Endothelial cell of umbilical vein (primary cell): Measurements from ENCODE around the gene PLXNA1. TPM values are rescaled to one million over a fixed set of nuclear protein-coding genes. Genes with fewer than 3 reads are reported as not detected.

ENCODE experiments used
- BruUV-seq: library from RNA; stranded (reverse); fragments of 400-500 nt; replicated peaks from 2 replicates; lab custom pipeline; 2021; lab: Mats Ljungman, UMichigan
- CTCF ChIA-PET: fragments of 300-600, 350-600 bp; sonication (Branson Sonifier 250); formaldehyde crosslinking; loops from one replicate; lab custom pipeline; 2021; ENCODE audit warnings: antibody characterized with exemption, inconsistent platforms; lab: Charles Lee
- POLR2A ChIA-PET: fragments of 300-600, 350-600 bp; sonication (Branson Sonifier 250); formaldehyde crosslinking; loops from one replicate; lab custom pipeline; 2021; ENCODE audit warnings: antibody characterized with exemption, inconsistent platforms; lab: Charles Lee
- DNase-seq: peaks from one replicate; pipeline ENCODE4 v3.0.0-alpha.2; 2011; ENCODE audit warnings: low read depth, low spot score
- FAIRE-seq: peaks from 2 replicates; lab custom pipeline; 2011; peaks lifted over from hg19 to GRCh38; lab: Jason Lieb, UNC
- H2AFZ ChIP-seq: 2 replicates; pipeline ENCODE4 v1.6.0; 2012; ENCODE audit warnings: low read depth, low read length, control low read depth, inconsistent platforms
- H3K27ac ChIP-seq: 2 replicates; pipeline ENCODE4 v1.5.1; 2011; ENCODE audit warnings: low read depth, mild to moderate bottlenecking, control low read depth, low read length, moderate library complexity; ENCODE audit not compliant: insufficient read depth
- H3K27me3 ChIP-seq, 2 experiments: 2 replicates each; pipeline versions ENCODE4 v1.6.0 to v1.6.1; 2011; ENCODE audit warnings: low read length in 2 of 2, mixed read lengths in 1 of 2; ENCODE audit not compliant: control insufficient read depth in 2 of 2, insufficient read depth in 2 of 2
- H3K36me3 ChIP-seq, 2 experiments: 2 replicates in 1 of 2; 3 replicates in 1 of 2; pipeline ENCODE4 v1.5.1; 2011; ENCODE audit warnings: low read length in 2 of 2, mild to moderate bottlenecking in 1 of 2, moderate library complexity in 1 of 2; ENCODE audit not compliant: control insufficient read depth in 2 of 2, insufficient read depth in 2 of 2; ENCODE audit errors: extremely low read depth in 1 of 2
- H3K4me1 ChIP-seq: 3 replicates; pipeline ENCODE4 v1.5.1; 2011; ENCODE audit warnings: mild to moderate bottlenecking, low read length; ENCODE audit not compliant: control insufficient read depth, insufficient read depth; ENCODE audit errors: extremely low read depth
- H3K4me2 ChIP-seq: 2 replicates; pipeline ENCODE4 v1.6.1; 2011; ENCODE audit warnings: low read length, control low read depth, mixed read lengths; ENCODE audit not compliant: insufficient read depth
- H3K4me3 ChIP-seq, 3 experiments: fragments of 200-600 bp in 1 of 3; sonication (generic), shearing (Covaris generic) in 1 of 3; replicated peaks in 1 of 3; 2 replicates each; pipeline ENCODE4 v1.5.1; 2011 to 2016; ENCODE audit warnings: control low read depth in 3 of 3, low read length in 3 of 3, mild to moderate bottlenecking in 2 of 3, inconsistent platforms in 1 of 3, low read depth in 1 of 3, moderate library complexity in 1 of 3; ENCODE audit not compliant: insufficient read depth in 1 of 3
- H3K79me2 ChIP-seq: 2 replicates; pipeline ENCODE4 v1.6.0; 2012; ENCODE audit warnings: low read length, inconsistent platforms; ENCODE audit not compliant: control insufficient read depth, insufficient read depth
- H3K9ac ChIP-seq: replicated peaks from 2 replicates; pipeline ENCODE3; 2011; ENCODE audit warnings: low read length, control low read depth; ENCODE audit not compliant: insufficient read depth; ENCODE audit errors: extremely low read depth
- H3K9me1 ChIP-seq: replicated peaks from 3 replicates; pipeline ENCODE4 v1.6.0; 2011; ENCODE audit warnings: mild to moderate bottlenecking, low read length; ENCODE audit not compliant: control insufficient read depth, insufficient read depth; ENCODE audit errors: extremely low read depth
- H3K9me3 ChIP-seq: replicated peaks from 2 replicates; pipeline ENCODE4 v1.5.1; 2012; ENCODE audit warnings: low read length, inconsistent platforms; ENCODE audit not compliant: control insufficient read depth, insufficient read depth
- H4K20me1 ChIP-seq: replicated peaks from 2 replicates; pipeline ENCODE3; 2011; ENCODE audit warnings: mild to moderate bottlenecking, low read length; ENCODE audit not compliant: control insufficient read depth, insufficient read depth; ENCODE audit errors: extremely low read depth
- EZH2 ChIP-seq: IDR thresholded peaks from 2 replicates; pipeline ENCODE4 v1.6.1; 2012; ENCODE audit warnings: borderline replicate concordance, low read depth, mild to moderate bottlenecking, moderate library complexity, low read length, inconsistent platforms; ENCODE audit not compliant: severe bottlenecking
- FOS ChIP-seq: IDR thresholded peaks from 2 replicates; pipeline ENCODE4 v1.6.1; 2011; ENCODE audit warnings: mild to moderate bottlenecking, low read length, moderate library complexity, borderline replicate concordance; ENCODE audit not compliant: insufficient read depth
- GATA2 ChIP-seq: IDR thresholded peaks from 2 replicates; pipeline ENCODE4 v1.7.0; 2011; ENCODE audit warnings: low read depth, mild to moderate bottlenecking, moderate library complexity, mixed read lengths, low read length; ENCODE audit not compliant: insufficient read length, insufficient read depth
- JUN ChIP-seq: IDR thresholded peaks from 2 replicates; pipeline ENCODE4 v1.6.1; 2011; ENCODE audit warnings: borderline replicate concordance, low read depth; ENCODE audit not compliant: insufficient read length, insufficient read depth
- MAX ChIP-seq: IDR thresholded peaks from 2 replicates; pipeline ENCODE4 v1.6.1; 2011; ENCODE audit not compliant: insufficient read depth, insufficient read length
- MYC ChIP-seq: IDR thresholded peaks from one replicate; pipeline ENCODE4 v1.6.1; 2011; ENCODE audit warnings: mild to moderate bottlenecking, low read depth, low read length
- POLR2A ChIP-seq: IDR thresholded peaks from 2 replicates; pipeline ENCODE4 v1.6.1; 2012; ENCODE audit warnings: low read depth, mild to moderate bottlenecking, control low read depth, low read length
- POLR2AphosphoS5 ChIP-seq: IDR thresholded peaks from 2 replicates; pipeline ENCODE4 v1.6.1; 2012; ENCODE audit warnings: low read depth, mild to moderate bottlenecking, control low read depth, low read length, moderate library complexity; ENCODE audit not compliant: insufficient read depth
- dilution Hi-C: fragments of 300-500 bp; cut with MboI; formaldehyde crosslinking; loops from one replicate; pipeline ENCODE4 v1.15.0; 2019; ENCODE audit warnings: low sequenced_read_pairs; ENCODE audit not compliant: extremely low pct_ligation_motif_present
- intact Hi-C: fragments of 100-400 bp; cut with micrococcal nuclease; formaldehyde crosslinking; loops from one replicate; pipeline ENCODE4 v1.10.0; 2022
- polyA plus RNA-seq, 4 experiments: library from polyadenylated mRNA; depleted of rRNA in 3 of 4; stranded (reverse) in 3 of 4; unstranded in 1 of 4; fragments of >200 nt; gene quantifications; 2 replicates each; pipeline versions ENCODE4 v1.2.1 to v1.2.3, GENCODE V29; 2011 to 2012; ENCODE audit warnings: missing spikeins in 1 of 4
- total RNA-seq: library from RNA; stranded (reverse); gene quantifications from 2 replicates; pipeline ENCODE4 v1.2.3, GENCODE V29; 2021
- TF ChIP-seq, protein P1 (sequence below), 2 donors: IDR thresholded peaks; 1 replicate in 1 of 2; 2 replicates in 1 of 2; pipeline ENCODE4 v1.5.1; 2011; ENCODE audit warnings: low read length in 2 of 2, mild to moderate bottlenecking in 2 of 2, moderate library complexity in 2 of 2, control low read depth in 1 of 2, inconsistent platforms in 1 of 2, low read depth in 1 of 2; ENCODE audit not compliant: insufficient read depth in 1 of 2; ENCODE audit errors: extremely low read depth in 1 of 2

Gene PLXNA1
- total and polyA plus RNA-seq, 2 donors (not counting 3 experiments of a cell fraction or from before 2014, with no cell fraction given) = 14.1 to 18.4 TPM

DNA sequence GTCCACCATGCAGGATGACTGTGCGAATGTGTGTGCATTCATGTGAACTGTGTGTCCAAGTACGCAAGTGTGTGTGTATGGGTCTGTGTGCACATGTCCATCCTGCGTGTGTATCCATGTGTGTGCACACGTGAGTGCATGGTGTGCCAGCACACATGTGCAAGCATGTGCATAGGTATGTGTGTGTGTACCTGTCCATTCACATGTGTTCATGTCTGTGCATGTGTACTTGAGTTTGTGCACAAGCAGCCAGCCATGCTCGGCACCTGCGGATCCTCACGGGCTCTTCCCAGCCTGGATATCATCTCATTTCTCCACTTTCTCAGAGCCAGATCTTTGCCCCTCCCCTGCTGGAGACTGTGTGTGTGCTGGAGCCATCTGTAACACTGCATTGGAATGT, 18.7 kb upstream of the PLXNA1 start:
- ChIA-PET POLR2A (no interaction called here), CTCF (no interaction called here)
- intact Hi-C loops = no loop called here
- no peak overlapping the region for H3K4me2 ChIP-seq
- H3K9me1 ChIP-seq = no peaks in the 10 kb centered on the region
- BruUV-seq = no TSS peak
- H3K4me3 ChIP-seq = no peak overlapping the region
- DNase-seq = no peak
- no peaks in the 10 kb centered on the region for H4K20me1 ChIP-seq
- no peaks in the 10 kb centered on the region for H3K79me2 ChIP-seq
- H3K9me3 ChIP-seq = no peaks in the 10 kb centered on the region
- TF ChIP-seq GATA2 (no peak), POLR2A (no peak), FOS (no peak), MAX (no peak), POLR2AphosphoS5 (no peak), JUN (no peak), MYC (no peak), EZH2 (no peak)
- TF ChIP-seq, protein P1, sequence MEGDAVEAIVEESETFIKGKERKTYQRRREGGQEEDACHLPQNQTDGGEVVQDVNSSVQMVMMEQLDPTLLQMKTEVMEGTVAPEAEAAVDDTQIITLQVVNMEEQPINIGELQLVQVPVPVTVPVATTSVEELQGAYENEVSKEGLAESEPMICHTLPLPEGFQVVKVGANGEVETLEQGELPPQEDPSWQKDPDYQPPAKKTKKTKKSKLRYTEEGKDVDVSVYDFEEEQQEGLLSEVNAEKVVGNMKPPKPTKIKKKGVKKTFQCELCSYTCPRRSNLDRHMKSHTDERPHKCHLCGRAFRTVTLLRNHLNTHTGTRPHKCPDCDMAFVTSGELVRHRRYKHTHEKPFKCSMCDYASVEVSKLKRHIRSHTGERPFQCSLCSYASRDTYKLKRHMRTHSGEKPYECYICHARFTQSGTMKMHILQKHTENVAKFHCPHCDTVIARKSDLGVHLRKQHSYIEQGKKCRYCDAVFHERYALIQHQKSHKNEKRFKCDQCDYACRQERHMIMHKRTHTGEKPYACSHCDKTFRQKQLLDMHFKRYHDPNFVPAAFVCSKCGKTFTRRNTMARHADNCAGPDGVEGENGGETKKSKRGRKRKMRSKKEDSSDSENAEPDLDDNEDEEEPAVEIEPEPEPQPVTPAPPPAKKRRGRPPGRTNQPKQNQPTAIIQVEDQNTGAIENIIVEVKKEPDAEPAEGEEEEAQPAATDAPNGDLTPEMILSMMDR (IDR thresholded peaks at IDR 0.05; ENCODE audit: extremely low read depth in 1 of 2, insufficient read depth in 1 of 2, low read depth in 1 of 2, low read length in 2 of 2) = no peak
- no peaks in the 10 kb centered on the region for H3K36me3 ChIP-seq
- H3K27ac ChIP-seq = no peak overlapping the region
- FAIRE-seq = no peak
- dilution Hi-C loops = no loop called here
- no peak overlapping the region for H3K9ac ChIP-seq
- no peak overlapping the region for H2AFZ ChIP-seq
- H3K27me3 ChIP-seq = peaks cover 0 to 11% of the 10 kb centered on the region in 2 experiments
- H3K4me1 ChIP-seq = peaks cover 4% of the 10 kb centered on the region
